ENCODE results near the gene APOBEC4.

APOBEC4 gene

DNA sequence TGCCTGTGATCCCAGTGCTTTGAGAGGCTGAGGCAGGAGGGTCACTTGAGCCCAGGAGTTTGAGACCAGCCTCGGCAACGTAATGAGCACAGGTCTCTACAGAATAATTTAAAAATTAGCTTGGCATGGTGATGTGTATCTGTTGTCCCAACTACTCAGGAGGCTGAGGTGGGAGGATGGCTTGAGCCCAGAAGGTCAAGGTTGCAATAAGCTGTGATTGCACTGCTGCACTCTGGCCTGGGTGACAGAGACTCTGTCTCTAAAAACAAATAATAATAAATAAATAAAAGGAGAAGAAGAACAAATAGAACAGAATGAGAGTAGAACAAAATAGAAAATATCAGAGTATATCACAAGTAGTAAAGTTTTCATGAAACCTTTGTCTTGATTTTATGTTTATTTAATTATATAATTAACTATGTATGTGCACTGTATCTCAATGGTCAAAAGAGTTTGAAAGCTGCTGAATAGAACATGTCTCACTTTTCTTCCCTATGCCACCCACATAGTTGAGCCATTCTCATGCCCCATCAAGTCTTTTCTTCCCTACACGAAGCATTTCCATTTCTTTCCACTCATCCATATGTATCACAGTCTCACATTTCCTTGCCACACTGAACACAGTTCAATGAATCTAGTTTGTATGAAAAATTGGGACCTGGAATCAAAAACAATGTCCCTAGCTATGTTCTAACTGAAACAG lies 22.9 kb upstream of the APOBEC4 start:
- DNase-seq = no peak
- intact Hi-C loops (cut with DNase I) = no loop called here

DNA sequence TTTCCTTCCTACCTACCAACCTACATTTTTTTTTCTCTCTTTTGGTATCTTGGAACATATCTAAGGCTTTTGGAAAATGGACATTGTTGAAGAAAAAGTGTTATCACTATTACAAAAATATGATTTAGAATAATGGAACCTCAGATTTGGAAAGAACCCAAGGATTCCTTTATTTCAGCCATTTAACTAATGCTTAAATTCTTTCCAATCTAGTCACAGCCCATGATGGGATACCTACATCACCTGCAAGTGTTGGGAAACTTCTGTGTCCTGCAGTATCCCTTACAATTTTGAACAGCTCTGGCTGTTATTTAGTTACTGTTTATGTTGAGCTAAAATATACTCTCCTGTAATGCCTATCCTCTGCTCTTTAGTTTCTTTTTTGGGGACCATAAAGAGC lies 22.3 kb upstream of the APOBEC4 start:
- no peak for DNase-seq
- intact Hi-C loops (cut with DNase I) = no loop called here

DNA sequence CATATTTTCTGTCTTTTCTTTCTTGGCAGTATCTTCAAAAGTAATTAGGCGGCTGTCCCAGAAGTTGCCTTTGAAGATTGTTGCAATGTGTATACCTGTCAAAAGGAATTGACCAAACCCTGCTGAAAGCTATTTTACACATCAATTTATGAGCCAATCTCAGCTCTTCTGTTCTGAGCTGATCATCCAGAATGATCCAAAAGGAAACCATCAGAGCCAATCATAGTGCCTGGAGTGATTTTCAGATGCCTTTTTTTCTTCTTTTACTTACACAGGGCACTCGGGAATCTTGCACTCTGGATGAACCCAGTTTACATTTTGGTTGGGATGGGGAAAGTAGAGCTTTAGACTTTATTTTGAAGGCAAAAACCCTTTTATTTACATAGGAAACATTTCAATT lies 21.8 kb upstream of the APOBEC4 start:
- intact Hi-C loops (cut with DNase I) = no loop called here
- no peak for DNase-seq

DNA sequence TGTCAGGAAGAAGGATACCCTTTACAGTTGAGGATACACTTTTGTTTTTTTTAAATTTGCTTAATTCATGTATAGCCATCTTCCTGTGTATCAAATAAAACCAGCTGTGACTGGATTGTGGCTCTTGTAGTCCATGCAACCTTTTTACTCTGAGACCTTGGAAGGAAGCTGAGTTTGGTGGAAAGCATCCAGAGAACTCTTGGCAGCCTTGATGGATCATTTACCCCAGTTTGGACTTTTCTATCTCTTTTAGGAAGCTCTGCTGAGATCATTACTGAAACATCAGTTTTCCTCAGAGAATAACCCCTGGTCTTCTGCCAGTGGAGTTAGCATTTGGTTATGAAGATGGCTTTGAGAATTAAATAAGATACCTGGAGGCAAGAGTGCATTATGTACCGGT lies 21.2 kb upstream of the APOBEC4 start:
- intact Hi-C loops (cut with DNase I) = no loop called here
- DNase-seq = no peak

DNA sequence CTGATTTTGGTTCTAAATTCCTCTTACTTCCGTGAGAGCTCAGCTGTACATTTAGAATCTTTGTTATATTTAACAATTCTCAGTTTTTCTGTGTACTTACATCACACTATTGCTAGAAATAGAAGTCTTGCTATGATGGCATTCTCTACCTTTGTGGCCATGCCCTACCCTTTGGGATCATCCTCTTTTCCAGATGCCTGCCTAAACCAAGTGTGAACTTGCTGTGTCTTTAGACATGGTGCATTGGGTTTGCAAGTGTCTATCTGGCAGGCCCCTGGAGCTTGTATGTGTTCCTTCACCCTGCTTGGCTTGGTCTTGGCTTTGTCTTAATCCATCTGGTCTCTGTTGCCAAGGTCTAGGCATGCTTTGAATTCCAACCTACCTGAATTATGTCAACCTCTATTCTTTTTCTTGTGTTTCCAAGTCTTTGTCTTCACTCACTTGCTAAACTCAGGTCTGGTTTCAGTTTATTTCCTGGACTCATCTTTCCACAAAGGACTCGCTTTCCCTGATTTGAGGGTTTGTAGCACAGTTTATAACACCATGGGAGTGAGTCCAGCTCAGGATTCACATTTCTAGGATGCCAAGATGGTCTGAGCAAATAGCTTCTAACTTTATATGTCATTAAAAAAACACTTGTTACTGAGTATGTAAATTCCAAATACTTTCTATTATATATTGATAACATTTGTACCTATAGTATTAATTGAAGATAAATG lies 20.6 kb upstream of the APOBEC4 start:
- DNase-seq = no peak
- intact Hi-C loops (cut with DNase I) = no loop called here

DNA sequence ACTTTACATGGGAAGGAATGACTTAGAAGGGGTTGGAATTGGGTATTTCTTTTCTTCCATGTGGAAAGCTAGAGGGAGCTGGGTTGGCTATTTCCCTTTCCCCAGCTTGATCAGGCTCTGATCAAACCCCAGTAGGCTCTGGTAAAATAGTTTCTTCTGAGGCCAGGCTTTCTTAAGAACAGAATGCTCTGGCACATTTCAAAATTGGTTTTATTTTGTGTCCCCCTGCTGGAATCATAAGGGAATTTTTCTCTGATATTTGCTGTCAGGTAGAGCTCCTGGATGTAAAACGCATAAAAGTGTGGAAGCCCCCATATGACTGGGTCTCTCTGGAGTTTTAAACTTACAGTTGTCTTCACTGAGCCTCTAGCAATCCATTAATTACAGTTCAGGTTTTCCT lies 17.1 kb upstream of the APOBEC4 start:
- DNase-seq = no peak
- intact Hi-C loops (cut with DNase I) = no loop called here

DNA sequence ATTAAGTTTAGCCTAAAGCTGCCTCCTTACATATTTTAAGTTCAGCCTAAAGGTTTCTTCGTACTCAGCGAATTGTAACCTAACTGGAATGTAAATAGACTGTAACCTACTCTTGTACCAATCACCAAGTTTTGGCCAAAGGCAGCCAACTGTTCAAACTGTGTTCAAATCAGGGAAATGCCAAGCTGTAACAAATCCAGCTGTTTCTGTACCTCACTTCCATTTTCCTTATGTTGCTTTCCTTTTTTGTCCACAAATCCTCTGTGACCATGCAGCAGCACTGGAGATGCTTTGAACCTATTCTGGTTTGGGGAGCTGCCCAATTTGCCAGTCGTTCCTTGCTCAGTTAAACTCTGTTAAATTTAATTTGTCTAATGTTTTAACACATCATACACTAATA lies 3.2 kb upstream of the APOBEC4 start:
- DNase-seq = no peak
- intact Hi-C loops (cut with DNase I) = no loop called here

DNA sequence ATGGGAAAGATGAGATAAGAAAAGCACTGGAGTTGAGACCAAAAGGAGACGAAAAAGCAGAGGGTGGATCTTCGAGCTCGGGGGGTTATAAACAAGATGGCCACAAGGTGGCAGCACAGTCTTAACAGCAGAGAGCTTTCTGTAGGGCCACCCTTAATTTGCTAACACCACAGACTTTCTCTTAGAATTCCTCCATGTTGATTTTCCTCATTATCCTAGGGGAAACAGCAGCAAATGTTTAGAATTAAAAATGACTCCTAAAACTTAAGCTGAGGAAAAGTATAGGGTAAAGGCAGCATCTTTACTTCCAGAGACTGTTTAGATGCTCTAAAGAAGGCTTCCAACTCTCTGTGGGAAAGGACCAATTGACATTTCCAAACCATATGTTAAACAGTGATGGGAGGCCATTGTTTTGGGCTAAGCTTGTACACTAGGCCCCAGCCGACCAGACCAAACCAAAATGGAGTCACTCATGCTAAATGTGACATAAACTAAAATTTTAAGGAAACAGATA lies 2.5 kb upstream of the APOBEC4 start:
- intact Hi-C loops (cut with DNase I) = loop anchor here (1.0 kb wide), 1 partner anchor 261 kb away; no protein-coding TSS in a partner anchor
- DNase-seq = peak; percentile 59 to 96 (median 87)

DNA sequence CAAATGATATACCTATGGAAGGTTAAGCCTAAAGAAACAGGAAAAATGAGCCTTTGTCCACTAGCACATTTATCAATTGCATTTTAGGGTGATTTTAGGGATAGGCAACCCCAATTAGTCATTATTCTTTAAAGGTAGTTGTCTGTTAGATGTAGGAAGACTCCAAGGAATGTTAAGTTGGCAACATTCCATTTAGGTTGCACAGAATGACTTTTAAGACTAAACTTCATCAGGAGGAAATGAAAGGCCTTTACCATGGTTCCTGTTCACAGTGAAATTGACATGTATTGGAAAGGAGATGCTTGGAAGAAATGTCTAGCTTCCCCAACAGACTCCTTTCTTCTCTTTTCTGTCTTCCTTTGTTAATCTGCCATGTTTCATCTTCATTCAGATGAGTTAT lies 1.6 kb upstream of the APOBEC4 start:
- no peak for DNase-seq
- intact Hi-C loops (cut with DNase I) = loop anchor here (1.0 kb wide), 1 partner anchor 262 kb away; no protein-coding TSS in a partner anchor

DNA sequence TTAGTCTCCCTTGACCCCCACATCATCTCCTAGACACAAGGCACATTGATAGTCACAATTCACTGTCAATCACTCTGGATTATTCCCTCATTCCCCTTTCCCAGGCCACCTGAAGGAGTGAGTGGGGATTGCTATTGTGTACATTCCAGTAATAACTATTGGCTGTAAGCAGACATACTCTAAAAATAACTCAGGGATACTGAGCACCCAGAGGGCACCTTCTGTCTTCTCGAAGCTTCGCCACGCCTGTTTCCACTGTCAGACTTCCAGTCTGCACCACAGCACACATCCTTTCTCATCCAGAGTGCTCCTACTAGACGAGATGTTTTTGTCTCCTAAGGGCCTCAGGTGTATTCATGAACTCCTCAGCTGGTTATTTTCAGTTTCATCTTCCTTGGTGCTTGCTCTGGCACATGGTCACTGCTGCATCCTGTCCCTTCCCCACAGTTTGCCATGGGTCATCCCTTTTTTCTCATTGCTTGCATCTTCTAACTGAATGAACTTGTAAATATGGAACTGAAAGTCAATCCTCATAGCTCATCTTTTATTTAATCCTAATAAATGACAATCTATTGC lies 848 bp upstream of the APOBEC4 start:
- DNase-seq = no peak
- intact Hi-C loops (cut with DNase I) = no loop called here

DNA sequence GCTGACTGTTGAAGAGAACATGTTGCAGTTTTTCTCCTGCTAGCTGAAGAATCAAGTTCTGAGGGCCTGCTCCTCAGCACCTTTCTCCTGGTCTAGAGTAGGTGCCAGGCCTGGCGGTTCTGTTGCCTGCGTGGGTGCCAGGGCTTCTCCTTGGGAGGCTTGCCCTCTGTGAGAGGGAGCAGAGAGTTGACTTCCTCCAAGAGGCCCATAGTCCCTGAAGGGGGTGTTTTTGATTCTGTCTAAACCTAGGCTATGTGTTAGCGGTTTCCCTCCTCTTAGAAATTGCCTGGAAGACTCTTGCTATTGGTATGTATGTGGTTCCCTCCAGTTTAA lies 312 bp upstream of the APOBEC4 start:
- no peak for DNase-seq
- intact Hi-C loops (cut with DNase I) = no loop called here

DNA sequence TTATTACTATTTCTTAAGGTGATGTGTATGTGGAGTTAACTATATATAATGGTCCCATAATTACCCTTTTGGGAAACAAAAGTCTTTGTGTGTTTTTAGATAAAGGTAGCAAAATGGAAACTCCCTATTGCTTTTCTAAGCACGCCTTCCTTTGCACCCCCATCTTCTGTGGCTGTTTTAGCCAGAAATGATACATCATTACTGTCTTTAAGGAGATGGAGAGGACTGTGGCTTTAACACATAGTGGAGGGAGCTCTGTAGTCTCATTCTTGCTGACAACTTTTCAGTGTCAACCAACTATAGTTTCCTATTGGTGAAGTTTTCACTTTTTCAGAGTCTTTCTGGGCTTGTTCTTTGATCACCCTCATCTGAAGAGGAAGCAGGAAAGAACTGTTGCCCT lies 1.0 kb downstream of the APOBEC4 start:
- intact Hi-C loops (cut with DNase I) = no loop called here

DNA sequence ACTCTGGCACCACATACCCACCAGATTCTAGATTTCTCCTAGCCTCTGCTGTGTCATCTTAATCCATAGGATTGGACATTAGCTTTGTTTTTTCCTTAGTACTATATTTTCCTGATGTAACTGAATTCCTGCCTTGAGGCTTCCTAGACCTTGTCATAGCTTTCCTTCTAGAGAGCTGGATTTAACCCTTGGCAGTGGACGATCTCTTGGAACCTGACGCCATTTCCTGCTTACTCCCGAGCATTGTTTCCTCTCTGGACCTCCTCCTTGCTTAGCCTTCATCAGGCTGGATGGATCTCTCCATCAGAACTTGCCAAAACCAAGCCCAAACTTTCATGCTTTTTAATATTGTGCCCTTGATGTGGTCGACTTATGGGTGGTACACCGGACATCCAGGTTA lies 1.5 kb downstream of the APOBEC4 start:
- intact Hi-C loops (cut with DNase I) = no loop called here
- no peak for DNase-seq

More for the DNA sequence above, 1.0 kb downstream of the APOBEC4 start:
- DNase-seq = no peak

DNA sequence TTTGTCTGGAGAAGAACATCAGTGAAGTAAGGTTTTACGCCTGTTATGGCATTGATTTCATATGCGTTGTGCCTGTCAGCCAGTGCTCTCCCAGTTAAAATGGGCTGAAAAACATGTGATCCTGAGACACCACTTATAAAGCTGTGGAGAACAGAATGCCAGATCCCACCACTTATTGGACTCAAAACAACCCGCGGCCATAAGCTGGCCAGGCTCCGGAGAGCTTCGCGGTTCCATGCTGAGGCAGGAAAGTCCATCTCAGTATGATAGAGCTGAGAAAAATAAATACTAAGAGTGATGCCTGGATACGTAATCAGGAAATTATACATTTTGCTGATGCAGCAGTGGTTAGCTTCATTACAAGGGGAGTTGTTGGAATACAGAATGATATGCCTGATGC lies 5.1 kb downstream of the APOBEC4 start:
- intact Hi-C loops (cut with DNase I) = loop anchor here (10.0 kb wide), 1 partner anchor 157 kb away; the partner anchor contains the start of gene RGL1
- no peak for DNase-seq

DNA sequence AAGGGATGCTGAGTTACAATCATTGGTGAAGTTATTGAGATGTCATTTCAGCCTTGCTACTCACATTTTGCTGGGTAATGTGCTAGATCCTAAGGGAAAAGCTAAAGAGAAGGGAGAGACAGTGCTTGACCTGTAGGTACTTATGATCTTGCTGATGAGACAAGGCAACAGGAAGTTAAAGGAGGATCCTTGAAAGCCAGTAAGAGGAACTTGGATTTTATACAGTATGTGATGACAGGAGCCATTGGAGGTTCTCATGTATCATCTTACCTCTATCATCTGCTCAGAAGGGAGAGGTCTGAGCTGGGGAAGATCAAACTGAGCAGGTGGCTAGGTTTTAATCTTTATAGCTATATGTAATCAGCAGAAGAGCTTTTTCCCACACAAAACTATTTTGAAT lies 6.3 kb downstream of the APOBEC4 start:
- intact Hi-C loops (cut with DNase I) = loop anchor here (10.0 kb wide), 1 partner anchor 158 kb away; the partner anchor contains the start of gene RGL1
- no peak for DNase-seq

DNA sequence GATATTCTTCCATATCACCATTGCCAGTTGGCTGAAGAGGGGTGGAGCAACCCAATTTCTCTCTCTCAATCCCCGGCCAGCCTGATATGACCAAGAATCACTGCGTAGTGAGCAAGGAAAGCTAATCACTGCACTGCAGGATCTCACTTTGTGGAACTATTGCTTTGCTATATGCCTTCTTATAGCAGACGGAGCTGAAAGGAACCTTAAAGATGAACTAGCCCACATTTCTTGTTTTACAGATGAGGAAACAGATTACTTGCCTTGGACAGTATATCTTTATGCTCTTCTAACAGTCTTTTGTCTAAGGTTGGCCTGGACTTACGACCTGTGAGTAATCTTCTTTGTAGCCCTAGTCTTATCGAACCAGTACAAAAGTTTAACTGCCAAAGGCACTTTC lies 7.6 kb downstream of the APOBEC4 start:
- no peak for DNase-seq
- intact Hi-C loops (cut with DNase I) = loop anchor here (10.0 kb wide), 1 partner anchor 159 kb away; the partner anchor contains the start of gene RGL1

DNA sequence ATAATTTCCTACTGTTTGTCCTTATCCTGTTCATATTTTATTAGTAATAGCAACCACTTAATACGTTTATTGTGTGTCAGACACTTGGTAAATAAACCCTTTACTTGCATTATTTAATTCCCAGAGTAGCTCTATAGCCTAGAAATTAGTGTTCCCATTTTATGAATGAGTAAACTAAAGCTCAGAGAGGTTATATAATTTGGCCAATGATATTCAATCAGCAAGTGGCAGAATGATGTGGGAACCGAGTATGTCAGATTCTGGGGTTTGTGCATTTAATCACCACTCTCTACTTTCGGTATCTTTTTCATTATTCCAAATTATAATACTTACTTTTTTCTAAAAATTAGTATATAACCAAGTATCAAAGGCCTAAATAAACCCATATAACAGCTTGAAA lies 10.9 kb downstream of the APOBEC4 start:
- intact Hi-C loops (cut with DNase I) = loop anchor here (5.0 to 10.0 kb wide), 2 partner anchors 163 to 400 kb away; partner anchors contain the start of gene RGL1
- no peak for DNase-seq

DNA sequence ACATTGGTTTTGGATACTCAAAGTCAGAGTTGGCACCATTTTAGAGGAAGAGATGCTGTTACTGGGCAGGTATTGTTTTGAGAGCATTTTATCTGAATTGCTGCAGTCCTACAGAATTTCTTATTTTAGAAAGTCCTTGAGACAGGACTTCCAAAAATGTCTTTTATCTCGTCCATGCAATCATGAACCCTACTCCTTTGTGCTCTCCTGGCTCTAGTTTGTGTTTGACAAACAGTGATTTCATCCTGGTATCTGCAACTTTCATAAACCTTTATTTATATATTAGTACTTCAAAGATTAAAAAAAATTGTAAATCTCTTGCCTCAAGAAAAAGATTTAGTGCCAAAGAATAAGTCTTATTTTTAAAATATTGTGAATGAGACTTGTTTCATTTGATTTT lies 12.9 kb downstream of the APOBEC4 start:
- intact Hi-C loops (cut with DNase I) = loop anchor here (5.0 to 10.0 kb wide), 2 partner anchors 165 to 402 kb away; partner anchors contain the start of gene RGL1
- DNase-seq = no peak

DNA sequence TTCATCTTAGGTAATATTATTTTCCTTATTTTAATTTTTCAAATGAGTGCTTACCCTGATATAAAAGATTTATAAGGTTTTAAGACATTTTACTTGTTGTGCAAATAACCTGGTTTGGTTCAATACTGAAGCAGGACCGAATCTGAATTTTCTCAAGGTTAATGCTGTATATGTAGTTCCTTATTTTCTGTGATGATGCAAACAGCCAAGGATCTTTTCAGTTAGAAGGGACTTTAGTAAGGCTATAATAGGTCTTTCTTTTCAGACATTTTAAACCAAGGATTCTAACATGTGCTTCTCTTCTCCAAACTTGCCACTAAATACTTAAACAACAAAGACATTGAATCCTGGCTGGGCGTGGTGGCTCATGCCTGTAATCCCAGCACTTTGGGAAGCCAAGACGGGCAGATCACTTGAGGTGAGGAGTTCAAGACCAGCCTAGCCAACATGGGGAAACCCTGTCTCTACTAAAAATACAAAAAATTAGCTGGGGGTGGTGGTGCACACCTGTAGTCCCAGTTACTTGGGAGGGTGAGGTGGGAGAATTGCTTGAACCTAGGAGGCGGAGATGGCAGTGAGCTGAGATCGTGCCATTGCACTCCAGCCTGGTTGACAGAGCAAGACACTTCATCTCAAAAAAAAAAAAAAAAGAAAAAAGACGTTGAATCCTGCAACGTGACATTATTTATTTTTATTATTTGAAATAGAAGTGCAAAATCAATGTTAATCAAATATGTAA lies 14.3 kb downstream of the APOBEC4 start:
- intact Hi-C loops (cut with DNase I) = loop anchor here (5.0 kb wide), 2 partner anchors 167 to 278 kb away; partner anchors contain the start of gene SMG7

DNA sequence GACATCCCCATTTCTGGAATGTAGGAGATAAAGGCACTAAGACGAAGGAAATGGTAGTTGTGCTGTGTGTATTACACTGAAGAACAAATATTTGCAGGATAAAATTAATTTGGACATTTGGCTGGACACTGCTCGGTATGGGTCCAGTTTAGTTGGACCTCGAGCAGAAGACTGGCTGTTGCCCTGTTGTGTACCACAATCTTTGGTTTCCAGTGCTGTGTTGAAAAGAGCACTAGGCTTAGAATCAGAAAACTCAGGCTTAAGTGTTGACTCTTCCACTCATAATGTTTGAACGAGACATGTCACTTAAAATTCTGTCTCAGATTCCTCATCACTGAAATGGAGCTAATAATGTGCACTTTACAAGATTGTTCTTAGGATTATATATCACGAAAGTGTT lies 16.3 kb downstream of the APOBEC4 start:
- no peak for DNase-seq
- intact Hi-C loops (cut with DNase I) = loop anchor here (5.0 kb wide), 2 partner anchors 164 to 281 kb away; partner anchors contain the start of gene SMG7

More for the DNA sequence above, 14.3 kb downstream of the APOBEC4 start:
- DNase-seq = no peak

All from posterior cingulate gyrus (tissue), 11 donors.